CD4-positive, alpha-beta memory T cell (primary cell): ENCODE results near the gene GOLGA6L6. TPM values are rescaled to one million over a fixed set of nuclear protein-coding genes. Genes with fewer than 3 reads are reported as not detected.
"Not testable (repeated sequence)": the region's sequence is repeated elsewhere in the genome, so short reads cannot be mapped to it uniquely, and the experiment has no call there.

Source experiments
- CTCF ChIA-PET: fragments of 350-600 bp; sonication (Branson Sonifier 250); formaldehyde crosslinking; loops from one replicate; lab custom pipeline; 2021; ENCODE audit warnings: inconsistent platforms; ENCODE audit not compliant: partially characterized antibody; lab: Charles Lee
- POLR2A ChIA-PET: fragments of 350-600 bp; sonication (Branson Sonifier 250); formaldehyde crosslinking; loops from one replicate; lab custom pipeline; 2021; ENCODE audit not compliant: partially characterized antibody; lab: Charles Lee
- DNase-seq, 5 donors: peaks; one replicate each; pipeline versions ENCODE4 v3.0.0 to v3.0.0-alpha.2; 2020 to 2022; ENCODE audit warnings: mixed read lengths in 1 of 5
- H3K27ac ChIP-seq: one replicate; pipeline ENCODE4 v1.7.0; 2013; ENCODE audit warnings: low read depth, low read length
- H3K27me3 ChIP-seq: 2 replicates; pipeline ENCODE4 v1.7.0; 2013; ENCODE audit warnings: mild to moderate bottlenecking, low read length, moderate library complexity; ENCODE audit not compliant: insufficient read depth
- H3K36me3 ChIP-seq: 2 replicates; pipeline ENCODE4 v1.7.0; 2013; ENCODE audit warnings: mild to moderate bottlenecking, low read length, moderate library complexity; ENCODE audit not compliant: insufficient read depth
- H3K4me1 ChIP-seq: 2 replicates; pipeline ENCODE4 v1.7.0; 2013; ENCODE audit warnings: mild to moderate bottlenecking, low read length, moderate library complexity; ENCODE audit not compliant: insufficient read depth
- H3K4me3 ChIP-seq, 2 donors: one replicate each; pipeline ENCODE4 v1.7.0; 2013; ENCODE audit warnings: low read length in 2 of 2, mild to moderate bottlenecking in 1 of 2
- H3K9me3 ChIP-seq, 2 donors: one replicate each; pipeline ENCODE4 v1.7.0; 2013; ENCODE audit warnings: low read length in 2 of 2, control low read depth in 1 of 2; ENCODE audit not compliant: control insufficient read depth in 1 of 2
- H3K27ac Mint-ChIP-seq, 7 donors: one replicate each; pipeline ENCODE4 v1.8.0; 2020 to 2021; ENCODE audit warnings: mixed read lengths in 7 of 7, mild to moderate bottlenecking in 6 of 7, inconsistent platforms in 3 of 7, moderate library complexity in 3 of 7
- H3K27me3 Mint-ChIP-seq, 2 donors: one replicate each; pipeline ENCODE4 v1.8.0; 2020 to 2021; ENCODE audit warnings: mixed read lengths in 2 of 2
- H3K36me3 Mint-ChIP-seq, 2 donors: one replicate each; pipeline ENCODE4 v1.8.0; 2020 to 2021; ENCODE audit warnings: mixed read lengths in 2 of 2, inconsistent platforms in 1 of 2, mild to moderate bottlenecking in 1 of 2
- H3K4me1 Mint-ChIP-seq, 4 donors: one replicate each; pipeline ENCODE4 v1.8.0; 2020 to 2021; ENCODE audit warnings: mixed read lengths in 4 of 4, mild to moderate bottlenecking in 1 of 4
- H3K4me3 Mint-ChIP-seq, 8 donors: one replicate each; pipeline ENCODE4 v1.8.0; 2020 to 2021; ENCODE audit warnings: mixed read lengths in 8 of 8, mild to moderate bottlenecking in 7 of 8, moderate library complexity in 6 of 8, inconsistent platforms in 3 of 8
- H3K9me3 Mint-ChIP-seq, 8 donors: one replicate each; pipeline ENCODE4 v1.8.0; 2020 to 2021; ENCODE audit warnings: mixed read lengths in 8 of 8, mild to moderate bottlenecking in 5 of 8, inconsistent platforms in 3 of 8, moderate library complexity in 1 of 8
- intact Hi-C: fragments of 100-400 bp; cut with micrococcal nuclease; formaldehyde crosslinking; loops from one replicate; pipeline ENCODE4 v1.15.1; 2023
- polyA plus RNA-seq, 2 donors: library from polyadenylated mRNA; unstranded; fragments of 300-500 nt; fragmentation: Illumina TruSeq; gene quantifications; one replicate each; pipeline ENCODE4 v1.2.3, GENCODE V29; 2021
- total RNA-seq, 2 experiments: library from RNA; stranded (reverse); gene quantifications; one replicate each; pipeline ENCODE4 v1.2.3, GENCODE V29; 2021

The GOLGA6L6 gene
- total RNA-seq (not detected), polyA plus RNA-seq (not detected)

- peak in 1 of 5 donors; percentile 1 for DNase-seq
- H3K27me3 ChIP-seq, H3K27me3 Mint-ChIP-seq, H3K4me1 ChIP-seq, H3K9me3 ChIP-seq, H3K27ac Mint-ChIP-seq, POLR2A ChIA-PET, H3K9me3 Mint-ChIP-seq, H3K4me1 Mint-ChIP-seq, CTCF ChIA-PET, H3K36me3 ChIP-seq, H3K27ac ChIP-seq, H3K4me3 ChIP-seq, intact Hi-C loops, H3K4me3 Mint-ChIP-seq, H3K36me3 Mint-ChIP-seq: not testable (repeated sequence)
These were observed at the start of gene GOLGA6L6 for GRCh38 chr15:20541700-20542099. Gene GOLGA6L6 (minus strand): TSS chr15:20541800. CDS start chr15:20541709, 91 bp downstream.

DNA sequence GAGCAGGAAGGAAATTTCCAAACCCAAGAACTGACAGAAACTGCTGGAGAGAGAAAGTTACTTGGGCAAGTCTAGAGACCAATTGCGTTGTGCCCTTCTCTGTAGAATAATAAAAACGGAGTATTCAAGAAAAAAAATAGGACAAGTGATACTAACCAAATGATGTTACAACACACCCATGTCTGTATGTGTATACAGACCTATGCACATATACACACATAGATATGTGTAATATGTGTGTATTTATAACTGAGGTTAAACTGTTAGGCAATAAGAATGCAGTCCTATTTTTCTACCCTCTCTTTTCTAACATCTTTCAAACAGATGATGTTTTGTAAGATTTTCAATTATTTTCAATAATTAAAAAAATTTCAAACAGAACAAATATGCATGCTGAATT lies 48.5 kb upstream of the GOLGA6L6 start:
- H3K4me1 Mint-ChIP-seq, H3K27ac ChIP-seq, H3K4me1 ChIP-seq, H3K4me3 Mint-ChIP-seq, H3K27me3 Mint-ChIP-seq, H3K27me3 ChIP-seq, intact Hi-C loops, H3K9me3 ChIP-seq, H3K36me3 ChIP-seq, CTCF ChIA-PET, POLR2A ChIA-PET, H3K9me3 Mint-ChIP-seq, H3K36me3 Mint-ChIP-seq, H3K4me3 ChIP-seq, H3K27ac Mint-ChIP-seq, DNase-seq: not testable (repeated sequence)

DNA sequence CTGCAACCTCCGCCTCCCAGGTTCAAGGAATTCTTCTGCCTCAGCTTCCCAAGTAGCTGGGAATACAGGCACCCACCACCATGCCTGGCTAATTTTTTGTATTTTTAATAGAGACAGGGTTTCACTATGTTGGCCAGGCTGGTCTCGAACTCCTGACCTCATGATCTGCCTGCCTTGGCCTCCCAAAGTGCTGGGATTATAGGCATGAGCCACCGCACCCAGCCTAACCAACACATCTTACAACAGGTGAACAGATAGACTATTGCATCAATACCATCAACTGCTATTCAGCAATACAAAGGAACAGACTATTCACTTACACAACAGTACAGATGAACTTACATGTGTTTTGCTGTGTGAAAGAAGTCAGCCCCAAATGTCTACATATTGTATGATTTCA lies 45.2 kb upstream of the GOLGA6L6 start:
- H3K27ac Mint-ChIP-seq, H3K36me3 ChIP-seq, H3K4me3 ChIP-seq, H3K4me3 Mint-ChIP-seq, H3K9me3 ChIP-seq, DNase-seq, H3K9me3 Mint-ChIP-seq, intact Hi-C loops, CTCF ChIA-PET, H3K4me1 Mint-ChIP-seq, H3K36me3 Mint-ChIP-seq, H3K4me1 ChIP-seq, H3K27ac ChIP-seq, H3K27me3 ChIP-seq, H3K27me3 Mint-ChIP-seq, POLR2A ChIA-PET: not testable (repeated sequence)

DNA sequence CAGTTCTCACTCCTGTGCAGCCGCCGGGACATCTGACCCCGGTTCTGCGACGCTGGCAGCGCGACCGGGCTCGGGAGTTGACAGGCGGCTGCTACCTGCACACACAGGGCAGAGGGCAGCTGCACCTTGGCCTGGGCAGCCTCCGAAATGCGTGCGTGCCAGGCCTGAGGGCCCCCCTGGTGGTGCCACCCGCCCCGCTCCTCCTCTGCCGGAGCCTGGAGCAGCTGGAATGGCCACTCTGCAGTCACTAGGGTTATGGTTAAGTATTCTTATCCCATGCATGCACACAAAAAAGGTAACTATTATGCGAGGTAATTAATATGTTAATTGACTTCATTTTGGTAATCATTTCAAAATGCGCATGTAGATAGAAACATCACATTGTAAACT lies 41.1 kb upstream of the GOLGA6L6 start:
- H3K27me3 Mint-ChIP-seq, H3K4me3 ChIP-seq, H3K36me3 Mint-ChIP-seq, H3K4me3 Mint-ChIP-seq, H3K4me1 ChIP-seq, H3K27ac ChIP-seq, intact Hi-C loops, H3K9me3 ChIP-seq, H3K27me3 ChIP-seq, POLR2A ChIA-PET, H3K27ac Mint-ChIP-seq, DNase-seq, H3K36me3 ChIP-seq, H3K9me3 Mint-ChIP-seq, H3K4me1 Mint-ChIP-seq, CTCF ChIA-PET: not testable (repeated sequence)

DNA sequence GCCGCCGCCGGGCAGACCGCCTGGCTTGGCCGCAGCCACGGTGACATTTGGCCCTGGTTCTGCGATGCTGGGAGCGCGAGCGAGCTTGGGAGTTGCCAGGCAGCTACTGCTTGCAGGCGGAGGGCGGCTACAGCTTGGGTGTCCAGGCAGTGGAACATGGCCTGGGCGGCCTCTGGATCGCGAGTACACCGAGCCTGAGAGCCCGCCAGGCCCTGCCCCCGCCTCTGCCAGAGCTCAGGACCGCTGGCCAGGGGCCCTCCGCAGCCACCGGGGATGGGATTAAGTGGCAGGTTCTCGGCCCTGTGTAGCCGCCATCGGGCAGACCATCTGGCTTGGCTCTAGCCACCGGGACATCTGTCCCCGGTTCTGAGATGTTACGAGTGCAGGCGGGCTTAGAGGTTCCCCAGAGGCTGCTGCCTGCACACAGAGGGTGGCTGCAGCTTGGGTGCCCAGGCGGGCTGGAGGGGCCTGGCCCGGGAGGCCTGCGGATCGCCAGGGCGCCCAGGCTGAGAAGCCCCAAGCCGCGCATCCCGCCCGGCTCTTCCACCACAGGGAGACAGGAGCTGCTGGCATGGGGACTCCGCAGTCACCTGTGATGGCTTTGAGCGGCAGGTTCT lies 40.6 kb upstream of the GOLGA6L6 start:
- H3K27ac Mint-ChIP-seq, POLR2A ChIA-PET, H3K4me3 Mint-ChIP-seq, CTCF ChIA-PET, H3K27ac ChIP-seq, H3K4me1 ChIP-seq, H3K36me3 ChIP-seq, H3K4me1 Mint-ChIP-seq, H3K27me3 Mint-ChIP-seq, H3K4me3 ChIP-seq, H3K36me3 Mint-ChIP-seq, H3K9me3 ChIP-seq, H3K27me3 ChIP-seq, intact Hi-C loops, H3K9me3 Mint-ChIP-seq, DNase-seq: not testable (repeated sequence)

DNA sequence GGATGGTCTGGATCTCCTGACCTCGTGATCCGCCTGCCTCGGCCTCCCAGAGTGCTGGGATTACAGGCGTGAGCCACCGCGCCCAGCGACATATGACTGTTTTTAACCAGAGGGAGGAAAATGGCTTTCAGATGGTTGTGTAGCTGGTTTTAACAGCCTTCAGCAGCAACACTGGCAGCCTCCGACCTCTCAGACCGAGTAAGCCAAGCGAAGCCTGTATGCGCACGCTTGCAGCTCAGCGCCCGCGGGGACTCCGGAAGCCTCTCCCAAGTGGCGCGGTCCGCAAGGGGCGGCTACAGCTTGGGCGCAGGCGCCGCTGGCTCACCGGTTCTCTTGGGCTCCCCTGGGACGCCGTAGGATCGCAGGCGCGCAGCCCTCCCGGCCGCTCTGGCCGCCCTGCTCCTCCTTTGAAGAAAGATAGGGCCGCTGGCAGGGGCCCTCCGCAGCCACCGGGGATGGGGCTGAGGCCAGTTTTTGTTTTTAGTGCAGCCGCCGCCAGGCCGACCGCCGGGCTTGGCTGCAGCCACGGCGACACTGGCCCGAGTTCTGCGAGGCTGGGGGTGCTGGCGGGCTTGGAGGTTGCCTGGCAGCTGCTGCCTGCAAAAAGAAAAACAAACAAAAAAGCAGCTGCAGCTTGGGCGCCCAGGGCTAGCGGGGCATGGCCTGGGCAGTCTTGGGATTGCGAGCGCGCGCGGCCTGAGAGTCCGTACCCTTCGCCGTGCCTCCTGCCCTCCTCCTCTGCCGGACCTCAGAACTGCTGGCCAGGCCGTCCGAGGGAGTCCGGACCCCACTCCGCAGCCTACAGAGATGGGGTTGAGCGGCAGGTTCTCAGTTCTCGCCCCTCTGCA lies 39.9 kb upstream of the GOLGA6L6 start:
- H3K4me3 ChIP-seq, CTCF ChIA-PET, H3K4me1 Mint-ChIP-seq, H3K4me3 Mint-ChIP-seq, H3K4me1 ChIP-seq, H3K27ac ChIP-seq, H3K36me3 Mint-ChIP-seq, H3K9me3 ChIP-seq, DNase-seq, H3K27me3 Mint-ChIP-seq, H3K9me3 Mint-ChIP-seq, H3K36me3 ChIP-seq, POLR2A ChIA-PET, H3K27me3 ChIP-seq, intact Hi-C loops, H3K27ac Mint-ChIP-seq: not testable (repeated sequence)

DNA sequence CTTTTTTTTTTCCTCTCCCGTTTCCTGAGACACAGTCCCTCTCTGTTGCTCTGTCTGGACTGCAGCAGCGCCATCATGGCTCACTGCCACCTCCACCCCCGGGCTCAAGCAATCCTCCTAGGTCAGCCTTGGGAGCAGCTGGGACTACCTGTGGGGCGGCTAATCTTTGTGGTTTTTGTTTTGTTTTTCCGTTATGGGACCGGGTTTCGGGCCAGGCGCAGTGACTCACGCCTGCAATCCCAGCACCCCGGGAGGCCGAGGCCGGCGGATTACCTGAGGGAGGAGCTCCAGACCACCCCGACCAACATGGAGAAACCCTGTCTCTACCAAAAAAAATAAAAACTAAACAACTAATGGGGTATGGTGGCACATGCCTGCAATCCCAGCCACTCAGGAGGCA lies 38.1 kb upstream of the GOLGA6L6 start:
- H3K4me3 Mint-ChIP-seq, H3K4me1 ChIP-seq, H3K27ac ChIP-seq, CTCF ChIA-PET, H3K4me3 ChIP-seq, POLR2A ChIA-PET, H3K36me3 ChIP-seq, H3K4me1 Mint-ChIP-seq, intact Hi-C loops, H3K9me3 ChIP-seq, H3K27me3 ChIP-seq, H3K27me3 Mint-ChIP-seq, H3K27ac Mint-ChIP-seq, H3K36me3 Mint-ChIP-seq, DNase-seq, H3K9me3 Mint-ChIP-seq: not testable (repeated sequence)
